D721Med (cell line): ENCODE measurements around the gene ERGIC1.
"Not testable (repeated sequence)": the region's sequence is repeated elsewhere in the genome, so short reads cannot be mapped to it uniquely, and the experiment has no call there.

Experiments
- DNase-seq: peaks from one replicate; pipeline ENCODE4 v3.0.0; 2011; ENCODE audit warnings: low spot score; ENCODE audit not compliant: insufficient read length
- FAIRE-seq: peaks from 2 replicates; lab custom pipeline; 2011; peaks lifted over from hg19 to GRCh38; lab: Jason Lieb, UNC
- CTCF ChIP-seq: IDR thresholded peaks from 2 replicates; pipeline ENCODE4 v1.5.1; 2012; ENCODE audit warnings: mild to moderate bottlenecking, control low read depth; ENCODE audit not compliant: insufficient read depth; ENCODE audit errors: missing control alignments

Gene ERGIC1

GRCh38 chr5:172848419-172848818 lies 14.4 kb downstream of the ERGIC1 start:
- FAIRE-seq (no peak), DNase-seq (no peak)
- no peak for TF ChIP-seq CTCF

- TF ChIP-seq CTCF, result no peak
- DNase-seq (no peak), FAIRE-seq (no peak)
Observed at GRCh38 chr5:172849606-172850453, 15.8 kb downstream of the ERGIC1 start.

GRCh38 chr5:172850454-172850797 lies 16.4 kb downstream of the ERGIC1 start:
- FAIRE-seq (no peak), DNase-seq (no peak)
- TF ChIP-seq CTCF, result no peak

GRCh38 chr5:172851254-172851653 lies 17.2 kb downstream of the ERGIC1 start:
- FAIRE-seq, DNase-seq: not testable (repeated sequence)

- DNase-seq (no peak), FAIRE-seq (no peak)
- no peak for TF ChIP-seq CTCF
Observed at GRCh38 chr5:172852490-172853354, 18.7 kb downstream of the ERGIC1 start.

- DNase-seq (no peak), FAIRE-seq (no peak)
- TF ChIP-seq CTCF, result no peak
Observed at GRCh38 chr5:172853355-172853975, 19.4 kb downstream of the ERGIC1 start.

- DNase-seq (no peak), FAIRE-seq (no peak)
- no peak for TF ChIP-seq CTCF
Observed at GRCh38 chr5:172854451-172854871, 20.4 kb downstream of the ERGIC1 start.
